GM18909 (cell line): Measurements from ENCODE around the gene PIH1D1.
"Not testable (repeated sequence)": the region's sequence is repeated elsewhere in the genome, so short reads cannot be mapped to it uniquely, and the experiment has no call there.

Experiments
- ATAC-seq: cut with Tn5 transposase; IDR thresholded peaks from one replicate; pipeline ENCODE4 v1.9.1; 2021; ENCODE audit warnings: mild to moderate bottlenecking; ENCODE audit not compliant: unreplicated experiment, poor library complexity

PIH1D1 gene

DNA sequence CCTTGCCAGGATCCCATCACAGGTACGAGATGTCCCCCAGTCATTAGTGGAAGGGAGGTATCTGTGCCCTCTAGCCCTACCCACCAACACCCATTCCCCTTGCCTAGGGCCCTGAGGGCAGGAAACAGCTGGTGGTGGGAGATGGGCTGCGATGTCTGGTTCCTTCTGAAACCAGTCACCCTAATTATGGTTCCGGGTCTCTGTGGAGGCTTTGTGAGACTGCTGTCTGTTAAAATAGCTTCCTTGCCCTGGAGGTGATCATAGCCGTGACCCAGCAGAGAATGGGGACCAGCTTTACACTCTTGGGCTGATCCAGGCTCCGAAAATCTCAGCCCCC is 6.9 kb upstream of the PIH1D1 start:
- no peak for ATAC-seq

DNA sequence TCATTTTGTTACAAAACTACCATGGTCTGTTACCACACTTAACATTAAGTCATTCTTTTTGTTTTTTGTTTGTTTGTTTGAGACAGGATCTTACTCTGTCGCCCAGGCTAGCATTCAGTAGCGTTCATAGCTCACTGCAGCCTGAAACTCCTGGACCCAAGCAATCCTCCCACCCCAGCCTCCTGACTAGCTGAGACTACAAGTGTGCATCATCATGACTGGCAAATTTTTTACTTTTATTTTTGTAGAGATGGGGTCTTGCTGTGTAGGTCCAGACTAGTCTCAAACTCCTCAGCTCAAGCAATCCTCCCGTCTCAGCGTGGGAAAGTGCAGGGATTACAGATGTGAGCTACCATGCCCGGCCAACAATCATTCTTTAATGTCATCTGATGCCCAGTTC is 4.7 kb upstream of the PIH1D1 start:
- ATAC-seq, result no peak

- ATAC-seq, result no peak
These were observed 4.2 kb upstream of the PIH1D1 start for GRCh38 chr19:49455773-49456172.

DNA sequence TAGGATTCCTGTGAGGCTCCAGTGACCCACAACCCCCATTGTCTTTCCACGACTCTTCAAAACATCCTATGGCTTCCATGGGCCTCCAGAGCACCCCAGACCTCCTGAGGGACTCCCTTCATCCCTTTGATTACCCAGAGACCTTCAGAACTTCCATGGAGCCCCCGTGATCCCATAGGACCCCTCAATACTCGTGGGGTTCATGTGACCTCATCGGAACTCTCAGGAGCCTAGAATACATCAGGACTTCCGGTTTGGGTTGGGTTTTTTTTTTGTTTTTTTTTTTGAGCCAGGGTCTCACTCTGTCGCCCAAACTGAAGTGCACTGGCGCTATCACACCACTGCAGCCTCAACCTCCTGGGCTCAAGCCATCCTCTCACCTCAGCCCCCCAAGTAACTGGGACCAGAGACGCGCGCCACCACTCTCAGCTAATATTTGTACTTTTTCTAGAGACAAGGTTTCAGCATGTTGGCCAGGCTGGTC is 2.2 kb upstream of the PIH1D1 start:
- ATAC-seq, result no peak

- ATAC-seq, result peak; percentile 84
These were observed 1.6 kb upstream of the PIH1D1 start, which contains the start of gene ALDH16A1 for GRCh38 chr19:49453013-49453756. TSS of gene ALDH16A1 (plus strand) at chr19:49453225. CDS start at chr19:49453332, 107 bp downstream.

GRCh38 chr19:49450405-49450804 is 1.2 kb downstream of the PIH1D1 start:
- no peak for ATAC-seq

- ATAC-seq, result no peak
These were observed 3.2 kb downstream of the PIH1D1 start for GRCh38 chr19:49448432-49448786.

GRCh38 chr19:49447485-49448431 is 3.9 kb downstream of the PIH1D1 start:
- ATAC-seq, result no peak

GRCh38 chr19:49445997-49446396 is 5.6 kb downstream of the PIH1D1 start:
- ATAC-seq, result no peak

DNA sequence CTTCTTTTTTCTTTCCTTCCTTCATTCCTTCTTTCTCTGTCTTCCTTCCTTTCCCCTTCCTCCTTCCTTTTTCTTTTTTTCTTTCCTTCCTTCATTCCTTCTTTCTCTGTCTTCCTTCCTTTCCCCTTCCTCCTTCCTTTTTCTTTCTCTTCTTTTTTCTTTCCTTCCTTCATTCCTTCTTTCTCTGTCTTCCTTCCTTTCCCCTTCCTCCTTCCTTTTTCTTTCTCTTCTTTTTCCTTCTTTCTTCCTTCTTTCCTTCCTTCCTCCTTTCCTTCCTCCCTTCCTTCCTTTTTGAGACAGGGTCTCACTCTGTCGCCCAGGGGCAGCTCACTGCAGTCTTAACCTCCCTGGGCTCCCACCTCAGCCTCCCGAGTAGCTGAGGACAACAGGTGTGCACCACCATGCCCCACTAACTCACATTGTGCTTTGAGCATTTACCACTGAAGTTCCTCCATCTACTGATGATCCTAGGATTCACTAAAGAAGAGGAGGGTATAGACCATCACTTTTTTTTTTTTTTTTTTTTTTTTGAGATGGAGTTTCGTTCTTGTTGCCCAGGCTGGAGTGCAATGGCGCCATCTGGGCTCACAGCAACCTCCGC is 7.4 kb downstream of the PIH1D1 start:
- ATAC-seq, result not testable (repeated sequence)

GRCh38 chr19:49443366-49444099 is 8.1 kb downstream of the PIH1D1 start:
- ATAC-seq, result peak; percentile 77

- ATAC-seq, result peak; percentile 17
These were observed 8.7 kb downstream of the PIH1D1 start for GRCh38 chr19:49442771-49443365.

DNA sequence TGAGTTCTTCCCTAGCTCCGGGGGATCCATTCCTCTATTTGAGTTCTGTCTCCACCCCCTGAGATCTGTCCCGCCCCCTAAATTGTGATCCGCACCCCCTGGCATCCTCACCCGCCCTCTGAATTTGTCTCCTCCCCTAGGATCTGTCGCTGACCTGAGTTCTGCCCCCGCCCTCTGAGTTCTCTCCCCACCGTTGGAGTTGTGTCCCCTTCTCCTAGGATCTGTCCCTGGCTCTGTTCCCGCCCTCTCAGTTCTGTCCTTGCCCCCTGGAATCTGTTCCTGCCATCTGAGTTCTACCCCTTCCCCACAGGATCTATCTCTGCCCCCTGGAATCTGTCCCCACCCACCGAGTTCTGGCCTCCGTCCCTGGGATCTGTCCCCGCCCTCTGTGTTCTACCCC is 9.3 kb downstream of the PIH1D1 start:
- ATAC-seq, result no peak

GRCh38 chr19:49441960-49442350 is 9.7 kb downstream of the PIH1D1 start:
- ATAC-seq, result no peak

DNA sequence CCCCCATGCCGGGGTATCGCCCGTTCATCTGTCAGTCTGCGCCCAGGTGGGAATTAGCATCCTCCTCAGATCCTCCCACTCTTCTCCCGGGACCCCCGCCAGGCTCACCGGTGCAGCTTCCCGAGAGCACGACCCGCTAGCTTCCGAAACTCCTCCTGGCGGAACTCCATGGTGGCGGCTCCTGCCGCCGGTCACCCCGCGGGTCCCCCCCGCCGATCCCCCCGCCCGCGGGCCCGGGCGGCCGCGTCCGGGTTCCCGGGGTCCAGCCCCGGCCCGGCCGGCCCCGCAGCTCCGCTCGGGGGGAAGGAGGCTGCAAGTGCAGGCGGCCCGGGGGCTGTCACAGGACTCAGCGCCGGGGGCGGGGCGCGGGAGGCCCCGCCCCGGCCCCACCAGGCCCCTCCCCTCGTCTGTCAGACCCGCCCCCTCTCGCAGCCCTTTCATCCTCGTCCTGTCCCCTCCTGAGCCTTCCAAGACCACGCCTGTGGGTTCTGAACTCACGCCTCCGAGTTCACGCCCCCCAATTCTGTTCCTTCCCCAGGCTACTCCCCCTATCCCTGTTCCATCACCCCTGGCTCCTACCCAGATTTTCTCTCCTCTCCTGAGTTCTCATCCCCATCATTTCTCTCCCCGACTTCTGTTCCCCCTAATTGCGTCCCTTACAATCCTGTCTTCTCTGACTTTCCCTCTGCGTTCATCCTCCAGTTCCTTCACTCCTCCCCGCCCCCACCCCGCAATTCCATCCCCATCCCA is 10.2 kb downstream of the PIH1D1 start, which contains the start of gene SLC17A7:
Gene SLC17A7 (minus strand): TSS at position 318 of the 750 bp plus-strand sequence. CDS start 148 bp downstream, at position 170.
- ATAC-seq, result no peak

DNA sequence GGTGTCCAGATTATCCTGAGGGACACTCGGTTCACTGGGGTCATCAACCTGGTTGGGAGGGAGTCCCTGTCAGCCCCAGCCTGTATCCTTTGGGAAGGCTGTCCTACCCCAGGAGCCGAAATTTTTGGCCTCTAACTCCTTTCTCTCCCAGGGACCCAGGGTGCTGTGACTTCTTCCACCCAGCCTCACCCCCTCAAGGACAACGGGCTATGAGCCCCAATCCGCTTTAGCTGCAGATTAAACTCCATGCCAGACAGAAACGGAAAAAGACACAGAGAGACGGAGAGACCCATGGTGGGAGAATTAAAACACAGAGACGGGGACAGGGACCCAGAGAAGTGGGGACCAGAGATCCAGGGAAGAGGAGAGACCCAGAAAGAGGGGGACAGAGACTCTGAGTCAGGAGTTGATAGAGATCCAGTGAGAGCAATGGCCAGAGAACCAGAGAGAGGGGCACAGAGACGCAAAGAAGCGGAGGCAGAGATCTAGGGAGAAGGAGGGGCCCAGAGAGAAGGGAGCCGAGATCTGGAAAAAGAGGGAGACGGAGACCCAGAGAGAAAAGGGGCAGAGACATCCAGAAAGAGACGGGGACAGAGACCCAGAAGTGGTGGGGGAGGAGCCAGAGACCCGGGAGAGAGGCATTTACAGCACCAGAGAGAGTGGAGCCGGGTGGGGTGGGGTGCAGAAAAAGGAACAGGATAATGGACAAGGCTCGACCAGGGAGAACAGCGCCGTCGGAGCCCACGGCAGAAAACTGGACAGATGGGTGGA is 11.0 kb downstream of the PIH1D1 start:
- no peak for ATAC-seq

GRCh38 chr19:49439836-49440235 is 11.8 kb downstream of the PIH1D1 start:
- no peak for ATAC-seq

DNA sequence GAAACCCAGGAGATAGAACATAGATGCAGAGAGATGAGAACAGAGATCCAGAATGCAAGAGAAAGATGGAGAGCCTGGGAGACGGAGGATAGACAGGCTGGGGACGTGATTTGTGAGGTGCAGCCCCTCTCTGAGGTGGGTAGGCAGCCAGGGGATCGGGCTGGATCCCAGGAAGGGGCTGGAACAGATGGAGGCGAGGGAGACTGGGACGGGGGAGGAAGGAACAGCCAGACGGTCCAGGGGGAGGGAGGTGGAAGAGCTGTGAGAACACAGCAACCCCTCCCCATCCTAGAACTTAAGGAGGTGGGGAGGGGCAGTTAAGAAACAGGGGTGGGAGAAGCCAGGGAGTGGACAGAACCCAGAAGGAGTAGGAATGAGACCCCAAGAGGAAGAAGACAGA is 13.4 kb downstream of the PIH1D1 start:
- ATAC-seq, result no peak
